Fibroblast of skin of back (primary cell): ENCODE measurements around the gene SERPINB6.
"Not testable (repeated sequence)": the region's sequence is repeated elsewhere in the genome, so short reads cannot be mapped to it uniquely, and the experiment has no call there.

Experiments
- DNase-seq: peaks from one replicate; pipeline ENCODE4 v3.0.0-alpha.2; 2013

SERPINB6 gene

GRCh38 chr6:2938004-2938631 is 33.2 kb downstream of the SERPINB6 start:
- DNase-seq = peak; percentile 18

GRCh38 chr6:2937627-2938003 is 33.8 kb downstream of the SERPINB6 start:
- no peak for DNase-seq

- no peak for DNase-seq
Measured at GRCh38 chr6:2935566-2936291, 35.6 kb downstream of the SERPINB6 start.

- DNase-seq = no peak
Measured at GRCh38 chr6:2934057-2934456, 37.3 kb downstream of the SERPINB6 start.

GRCh38 chr6:2932911-2933310 is 38.5 kb downstream of the SERPINB6 start:
- DNase-seq = not testable (repeated sequence)

GRCh38 chr6:2931970-2932748 is 39.2 kb downstream of the SERPINB6 start:
- peak; percentile 64 for DNase-seq

GRCh38 chr6:2931055-2931454 is 40.3 kb downstream of the SERPINB6 start:
- no peak for DNase-seq

GRCh38 chr6:2927931-2928330 is 43.4 kb downstream of the SERPINB6 start:
- not testable (repeated sequence) for DNase-seq

- DNase-seq = not testable (repeated sequence)
Measured at GRCh38 chr6:2925842-2926747, 45.3 kb downstream of the SERPINB6 start.

GRCh38 chr6:2921520-2922115 is 49.7 kb downstream of the SERPINB6 start:
- DNase-seq = no peak

- no peak for DNase-seq
Measured at GRCh38 chr6:2920671-2921112, 50.7 kb downstream of the SERPINB6 start.

GRCh38 chr6:2919886-2920285 is 51.5 kb downstream of the SERPINB6 start:
- no peak for DNase-seq

GRCh38 chr6:2919401-2919800 is 52.0 kb downstream of the SERPINB6 start:
- no peak for DNase-seq

- no peak for DNase-seq
Measured at GRCh38 chr6:2918936-2919335, 52.4 kb downstream of the SERPINB6 start.

GRCh38 chr6:2917801-2918445 is 53.4 kb downstream of the SERPINB6 start:
- DNase-seq = no peak

GRCh38 chr6:2917065-2917464 is 54.3 kb downstream of the SERPINB6 start:
- no peak for DNase-seq

GRCh38 chr6:2916158-2916925 is 55.0 kb downstream of the SERPINB6 start:
- no peak for DNase-seq

- DNase-seq = no peak
Measured at GRCh38 chr6:2915150-2915549, 56.2 kb downstream of the SERPINB6 start.

GRCh38 chr6:2914318-2914660 is 57.1 kb downstream of the SERPINB6 start:
- no peak for DNase-seq

GRCh38 chr6:2913621-2914317 is 57.6 kb downstream of the SERPINB6 start:
- no peak for DNase-seq
